Mesendoderm (in vitro differentiated cells): Measurements from ENCODE around the gene RHBDL3.

Source experiments
- DNase-seq: peaks from one replicate; pipeline ENCODE4 v3.0.0; 2013
- H2AK5ac ChIP-seq: 2 replicates; pipeline ENCODE4 v1.6.1; 2013; ENCODE audit warnings: low read length, inconsistent platforms
- H2BK120ac ChIP-seq: 2 replicates; pipeline ENCODE4 v1.6.1; 2013; ENCODE audit warnings: low read depth, mild to moderate bottlenecking, low read length, moderate library complexity, mixed read lengths
- H2BK15ac ChIP-seq: replicated peaks from 2 replicates; pipeline ENCODE4 v1.6.1; 2013; ENCODE audit warnings: low read depth, mild to moderate bottlenecking, moderate library complexity
- H2BK5ac ChIP-seq: 2 replicates; pipeline ENCODE4 v1.6.1; 2013; ENCODE audit warnings: low read length, inconsistent platforms
- H3K18ac ChIP-seq: 2 replicates; pipeline ENCODE4 v1.6.1; 2013; ENCODE audit warnings: mild to moderate bottlenecking, low read length, mixed read lengths
- H3K23ac ChIP-seq: one replicate; pipeline ENCODE4 v1.6.1; 2013; ENCODE audit warnings: low read length
- H3K27ac ChIP-seq: 2 replicates; pipeline ENCODE4 v1.5.1; 2013; ENCODE audit warnings: low read depth, mild to moderate bottlenecking, inconsistent platforms, low read length, moderate library complexity
- H3K27me3 ChIP-seq: 2 replicates; pipeline ENCODE4 v1.6.1; 2013; ENCODE audit warnings: low read length, control low read depth, mild to moderate bottlenecking, inconsistent platforms; ENCODE audit not compliant: insufficient read depth, poor library complexity
- H3K36me3 ChIP-seq: 2 replicates; pipeline ENCODE4 v1.6.1; 2013; ENCODE audit warnings: low read length, inconsistent platforms; ENCODE audit not compliant: control insufficient read depth, insufficient read depth
- H3K4ac ChIP-seq: one replicate; pipeline ENCODE4 v1.6.1; 2013; ENCODE audit warnings: low read depth, mild to moderate bottlenecking, low read length, moderate library complexity
- H3K4me1 ChIP-seq: 2 replicates; pipeline ENCODE4 v1.6.1; 2013; ENCODE audit warnings: low read depth, low read length, inconsistent platforms; ENCODE audit not compliant: control insufficient read depth
- H3K4me2 ChIP-seq: 2 replicates; pipeline ENCODE4 v1.6.1; 2013; ENCODE audit warnings: low read length
- H3K4me3 ChIP-seq: 2 replicates; pipeline ENCODE4 v1.5.1; 2013; ENCODE audit warnings: mild to moderate bottlenecking, low read length
- H3K56ac ChIP-seq: one replicate; pipeline ENCODE4 v1.6.1; 2013; ENCODE audit warnings: low read length
- H3K79me1 ChIP-seq: 2 replicates; pipeline ENCODE4 v1.6.1; 2013; ENCODE audit warnings: low read length, inconsistent platforms
- H3K79me2 ChIP-seq: 2 replicates; pipeline ENCODE4 v1.6.1; 2013; ENCODE audit warnings: mild to moderate bottlenecking, low read length; ENCODE audit not compliant: control insufficient read depth, insufficient read depth
- H3K9ac ChIP-seq: 2 replicates; pipeline ENCODE4 v1.6.1; 2013; ENCODE audit warnings: low read length, inconsistent platforms
- H4K5ac ChIP-seq: one replicate; pipeline ENCODE4 v1.6.1; 2013; ENCODE audit warnings: low read length
- H4K8ac ChIP-seq: one replicate; pipeline ENCODE4 v1.6.1; 2013; ENCODE audit warnings: low read depth, mild to moderate bottlenecking, control low read depth, low read length, moderate library complexity
- WGBS: extraction: QIAGEN DNeasy Blood & Tissue Kit; methylation state at CpG from one replicate; pipeline ENCODE4 v1.1.7; 2013; ENCODE audit warnings: low lambda C conversion rate, missing lambda C conversion rate; ENCODE audit not compliant: insufficient coverage; ENCODE audit errors: extremely low coverage; 5-methylcytosine and 5-hydroxymethylcytosine counted together

Gene RHBDL3

GRCh38 chr17:32327911-32328310 is 62.3 kb downstream of the RHBDL3 start:
- no peak overlapping the region for H4K8ac ChIP-seq
- no peak overlapping the region for H4K5ac ChIP-seq
- no peaks in the 10 kb centered on the region for H3K79me1 ChIP-seq
- H2BK5ac ChIP-seq = no peak overlapping the region
- no peak for DNase-seq
- H2BK15ac ChIP-seq = no peak overlapping the region
- no peaks in the 10 kb centered on the region for H3K36me3 ChIP-seq
- H3K27ac ChIP-seq = no peak overlapping the region
- no peak overlapping the region for H2AK5ac ChIP-seq
- no peak overlapping the region for H3K56ac ChIP-seq
- no peak overlapping the region for H2BK120ac ChIP-seq
- H3K79me2 ChIP-seq = no peaks in the 10 kb centered on the region
- no peak overlapping the region for H3K18ac ChIP-seq
- no peaks in the 10 kb centered on the region for H3K27me3 ChIP-seq
- no peaks in the 10 kb centered on the region for H3K4me1 ChIP-seq
- no peak overlapping the region for H3K9ac ChIP-seq
- H3K23ac ChIP-seq = no peak overlapping the region
- WGBS = no CpG with 5 or more reads among the region's 1 CpG
- no peak overlapping the region for H3K4ac ChIP-seq
- no peak overlapping the region for H3K4me3 ChIP-seq
- H3K4me2 ChIP-seq = no peak overlapping the region

GRCh38 chr17:32330147-32330546 is 64.5 kb downstream of the RHBDL3 start:
- no peak overlapping the region for H2BK5ac ChIP-seq
- no peaks in the 10 kb centered on the region for H3K79me2 ChIP-seq
- no peaks in the 10 kb centered on the region for H3K4me1 ChIP-seq
- no peak overlapping the region for H3K4ac ChIP-seq
- H3K27me3 ChIP-seq = no peaks in the 10 kb centered on the region
- peaks cover 2% of the 10 kb centered on the region for H3K36me3 ChIP-seq
- WGBS = no CpG with 5 or more reads among the region's 3 CpGs
- H3K4me3 ChIP-seq = no peak overlapping the region
- H3K56ac ChIP-seq = no peak overlapping the region
- no peak overlapping the region for H4K8ac ChIP-seq
- H4K5ac ChIP-seq = no peak overlapping the region
- H3K18ac ChIP-seq = no peak overlapping the region
- no peak overlapping the region for H2BK15ac ChIP-seq
- H2BK120ac ChIP-seq = no peak overlapping the region
- H3K23ac ChIP-seq = no peak overlapping the region
- DNase-seq = no peak
- H3K4me2 ChIP-seq = no peak overlapping the region
- H2AK5ac ChIP-seq = no peak overlapping the region
- H3K27ac ChIP-seq = no peak overlapping the region
- no peak overlapping the region for H3K9ac ChIP-seq
- H3K79me1 ChIP-seq = no peaks in the 10 kb centered on the region

DNA sequence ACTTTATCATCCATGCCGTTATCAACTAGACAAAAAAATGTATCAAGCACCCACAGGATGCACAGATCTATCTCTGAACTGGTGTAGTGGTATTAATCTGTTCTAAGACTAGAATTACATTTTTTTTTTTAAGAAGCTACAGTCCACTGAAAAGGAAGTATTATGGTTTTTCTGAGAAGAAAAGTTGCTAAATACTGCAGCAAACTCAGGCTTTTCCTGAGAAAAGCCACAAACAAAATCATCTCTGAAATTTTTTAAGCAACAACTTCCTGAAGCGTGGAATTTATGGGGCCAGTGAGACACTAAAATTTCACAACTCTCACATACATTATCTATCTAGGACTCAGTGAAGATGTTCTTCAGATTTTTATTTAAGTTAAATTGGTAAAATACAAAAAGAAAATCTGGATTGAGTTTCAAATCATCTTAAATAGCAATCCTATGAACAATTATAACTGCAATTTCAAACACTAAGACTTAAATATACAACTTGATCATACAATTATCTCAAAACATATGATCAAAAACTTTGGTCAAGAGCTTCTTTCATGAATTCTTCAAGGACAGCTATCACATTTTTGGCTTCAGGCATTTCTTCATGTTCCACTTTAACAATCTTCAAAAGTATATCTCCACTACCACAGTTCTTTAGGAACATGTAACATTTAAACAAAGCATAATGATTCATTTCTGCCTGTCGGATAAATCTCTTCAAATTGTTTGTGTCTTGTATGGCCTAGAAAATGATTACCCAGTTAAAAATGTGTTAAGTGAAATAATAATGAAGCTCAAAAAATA is 65.8 kb downstream of the RHBDL3 start:
- no peak for DNase-seq
- Histone ChIP-seq H3K23ac (no peak overlapping the region), H3K27me3 (no peaks in the 10 kb centered on the region), H3K4me2 (no peak overlapping the region), H3K4ac (no peak overlapping the region), H3K4me3 (no peak overlapping the region), H4K5ac (no peak overlapping the region), H3K36me3 (peaks cover 2% of the 10 kb centered on the region), H3K79me1 (no peaks in the 10 kb centered on the region), H4K8ac (no peak overlapping the region), H2BK5ac (no peak overlapping the region), H3K79me2 (no peaks in the 10 kb centered on the region), H3K18ac (no peak overlapping the region), H3K9ac (no peak overlapping the region), H3K56ac (no peak overlapping the region), H2BK120ac (no peak overlapping the region), H3K27ac (no peak overlapping the region), H2AK5ac (no peak overlapping the region), H3K4me1 (no peaks in the 10 kb centered on the region), H2BK15ac (no peak overlapping the region)
- no CpG with 5 or more reads among the region's 3 CpGs for WGBS

DNA sequence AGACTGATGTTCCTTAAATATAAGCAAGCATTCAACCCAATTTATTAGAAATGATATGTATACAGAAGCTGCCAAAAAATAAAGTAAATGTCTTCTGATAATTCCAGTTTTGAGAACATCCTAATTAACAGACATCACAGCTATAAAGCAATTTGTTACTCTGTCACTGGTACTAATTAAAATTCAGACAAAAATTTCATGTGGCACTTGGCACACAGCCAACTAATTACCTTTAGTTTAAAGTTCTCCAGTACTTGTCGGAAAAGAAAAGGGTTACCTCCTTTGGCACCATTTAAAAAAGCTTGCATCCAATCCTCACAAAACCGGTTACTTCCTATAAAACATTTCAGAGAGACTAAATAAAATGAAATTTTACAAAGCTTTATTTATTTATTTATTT is 67.6 kb downstream of the RHBDL3 start:
- no peaks in the 10 kb centered on the region for H3K4me1 ChIP-seq
- H3K4me3 ChIP-seq = no peak overlapping the region
- no peak overlapping the region for H3K56ac ChIP-seq
- no peak overlapping the region for H3K9ac ChIP-seq
- no peaks in the 10 kb centered on the region for H3K27me3 ChIP-seq
- no peak for DNase-seq
- H2BK120ac ChIP-seq = no peak overlapping the region
- H3K4me2 ChIP-seq = no peak overlapping the region
- H2BK15ac ChIP-seq = no peak overlapping the region
- no CpG with 5 or more reads among the region's 2 CpGs for WGBS
- H3K4ac ChIP-seq = no peak overlapping the region
- H4K8ac ChIP-seq = no peak overlapping the region
- no peak overlapping the region for H3K27ac ChIP-seq
- H3K23ac ChIP-seq = no peak overlapping the region
- no peaks in the 10 kb centered on the region for H3K79me2 ChIP-seq
- no peak overlapping the region for H3K18ac ChIP-seq
- H4K5ac ChIP-seq = no peak overlapping the region
- no peak overlapping the region for H2BK5ac ChIP-seq
- H2AK5ac ChIP-seq = no peak overlapping the region
- peaks cover 2% of the 10 kb centered on the region for H3K36me3 ChIP-seq
- no peaks in the 10 kb centered on the region for H3K79me1 ChIP-seq

GRCh38 chr17:32335046-32335445 is 69.4 kb downstream of the RHBDL3 start:
- Histone ChIP-seq H3K36me3 (peaks cover 2% of the 10 kb centered on the region), H3K4me1 (no peaks in the 10 kb centered on the region), H3K4ac (no peak overlapping the region)

GRCh38 chr17:32335687-32336086 is 70.1 kb downstream of the RHBDL3 start:
- H3K4ac ChIP-seq = no peak overlapping the region
- no peak overlapping the region for H3K4me3 ChIP-seq
- H3K79me2 ChIP-seq = no peaks in the 10 kb centered on the region
- H3K36me3 ChIP-seq = peaks cover 2% of the 10 kb centered on the region
- H3K27me3 ChIP-seq = no peaks in the 10 kb centered on the region
- no peak overlapping the region for H3K18ac ChIP-seq
- H2BK120ac ChIP-seq = no peak overlapping the region
- no peak overlapping the region for H3K9ac ChIP-seq
- H4K5ac ChIP-seq = no peak overlapping the region
- H4K8ac ChIP-seq = no peak overlapping the region
- DNase-seq = no peak
- no peak overlapping the region for H3K56ac ChIP-seq
- H3K79me1 ChIP-seq = no peaks in the 10 kb centered on the region
- no peak overlapping the region for H2AK5ac ChIP-seq
- H3K4me2 ChIP-seq = no peak overlapping the region
- H3K27ac ChIP-seq = no peak overlapping the region
- WGBS = no CpG with 5 or more reads among the region's 4 CpGs
- H3K23ac ChIP-seq = no peak overlapping the region
- H2BK5ac ChIP-seq = no peak overlapping the region
- no peak overlapping the region for H2BK15ac ChIP-seq
- H3K4me1 ChIP-seq = no peaks in the 10 kb centered on the region

More at GRCh38 chr17:32335046-32335445, 69.4 kb downstream of the RHBDL3 start:
- H3K9ac ChIP-seq = no peak overlapping the region
- no peak overlapping the region for H4K8ac ChIP-seq
- no peak overlapping the region for H3K23ac ChIP-seq
- H2AK5ac ChIP-seq = no peak overlapping the region
- H2BK120ac ChIP-seq = no peak overlapping the region
- H3K56ac ChIP-seq = no peak overlapping the region
- no peaks in the 10 kb centered on the region for H3K27me3 ChIP-seq
- H2BK5ac ChIP-seq = no peak overlapping the region
- no peak for DNase-seq
- H3K4me2 ChIP-seq = no peak overlapping the region
- no peak overlapping the region for H3K27ac ChIP-seq
- no peak overlapping the region for H3K18ac ChIP-seq
- H3K79me1 ChIP-seq = no peaks in the 10 kb centered on the region
- H4K5ac ChIP-seq = no peak overlapping the region
- H3K4me3 ChIP-seq = no peak overlapping the region
- no peaks in the 10 kb centered on the region for H3K79me2 ChIP-seq
- H2BK15ac ChIP-seq = no peak overlapping the region
